K562 (cell line): ENCODE results near the gene LMAN1L. TPM values are rescaled to one million over a fixed set of nuclear protein-coding genes. Genes with fewer than 3 reads are reported as not detected.

ENCODE experiments used
- ATAC-seq: fragments of 200-7000 bp; cut with Tn5 transposase; 3 replicates; pipeline ENCODE4 v1.9.1; 2020; ENCODE audit warnings: moderate library complexity
- BruUV-seq: library from RNA; stranded (reverse); fragments of 400-500 nt; replicated peaks from 2 replicates; lab custom pipeline; 2021; lab: Mats Ljungman, UMichigan
- CTCF ChIA-PET: fragments of 300-600 bp; formaldehyde crosslinking; extraction: SDS; loops from one replicate; lab custom pipeline; 2021; ENCODE audit warnings: low intra/inter-chr PET ratio; lab: Yijun Ruan, JAX
- POLR2A ChIA-PET: fragments of 300-600, 350-650 bp; sonication (Branson Sonifier 250); formaldehyde crosslinking; extraction: SDS; loops from one replicate; lab custom pipeline; 2021; ENCODE audit warnings: antibody characterized with exemption, inconsistent platforms; lab: Yijun Ruan, JAX
- DNase-seq, 4 experiments: peaks; one replicate each; pipeline versions ENCODE4 v3.0.0 to v3.0.0-alpha.2; 2011 to 2018; ENCODE audit warnings: low spot score in 3 of 4, mixed read lengths in 3 of 4; ENCODE audit errors: extremely low read depth in 1 of 4
- FAIRE-seq: peaks from 2 replicates; lab custom pipeline; 2011; peaks lifted over from hg19 to GRCh38; lab: Jason Lieb, UNC
- H2AFZ ChIP-seq: 2 replicates; pipeline ENCODE4 v1.6.0; 2011; ENCODE audit warnings: low read depth, low read length, control low read depth, inconsistent platforms
- H3K27ac ChIP-seq: fragments of 200-600 bp; 3 replicates; pipeline ENCODE4 v1.8.0; 2011; ENCODE audit warnings: low read depth, mild to moderate bottlenecking, control low read depth, inconsistent platforms, low read length, moderate library complexity, mixed read lengths; ENCODE audit errors: extremely low read depth
- H3K27me3 ChIP-seq, 2 experiments: fragments of 300-600 bp in 1 of 2; 2 replicates in 1 of 2; 3 replicates in 1 of 2; pipeline versions ENCODE4 v1.6.0 to v1.8.0; 2011; ENCODE audit warnings: inconsistent platforms in 2 of 2, low read length in 2 of 2, mild to moderate bottlenecking in 1 of 2, mixed read lengths in 1 of 2, moderate library complexity in 1 of 2; ENCODE audit not compliant: control insufficient read depth in 2 of 2, insufficient read depth in 2 of 2
- H3K36me3 ChIP-seq: fragments of 300-600 bp; 3 replicates; pipeline ENCODE4 v1.8.0; 2011; ENCODE audit warnings: mild to moderate bottlenecking, low read length, inconsistent platforms; ENCODE audit not compliant: control insufficient read depth, insufficient read depth
- H3K4me1 ChIP-seq, 2 experiments: fragments of 200-600 bp in 1 of 2; replicated peaks in 1 of 2; 2 replicates in 1 of 2; 3 replicates in 1 of 2; pipeline versions ENCODE4 v1.5.1 to v1.8.0; 2011; ENCODE audit warnings: inconsistent platforms in 2 of 2, low read length in 2 of 2, mild to moderate bottlenecking in 1 of 2, mixed read lengths in 1 of 2, moderate library complexity in 1 of 2; ENCODE audit not compliant: control insufficient read depth in 2 of 2, insufficient read depth in 2 of 2
- H3K4me2 ChIP-seq: 2 replicates; pipeline ENCODE4 v1.6.1; 2011; ENCODE audit warnings: low read length, control low read depth, inconsistent platforms, mixed read lengths; ENCODE audit not compliant: insufficient read depth
- H3K4me3 ChIP-seq: fragments of 200-600 bp; sonication (generic), shearing (Covaris generic); 2 replicates; pipeline ENCODE4 v1.5.1; 2016; ENCODE audit warnings: control low read depth, inconsistent platforms
- H3K79me2 ChIP-seq: fragments of 200-600 bp; 3 replicates; pipeline ENCODE4 v1.8.0; 2011; ENCODE audit warnings: low read length, inconsistent platforms; ENCODE audit not compliant: control insufficient read depth, insufficient read depth
- H3K9ac ChIP-seq, 2 experiments: 2 replicates each; pipeline versions ENCODE4 v1.6.0 to v1.6.1; 2011; ENCODE audit warnings: low read depth in 2 of 2, low read length in 2 of 2, control low read depth in 1 of 2, inconsistent platforms in 1 of 2, mild to moderate bottlenecking in 1 of 2, mixed read lengths in 1 of 2; ENCODE audit not compliant: insufficient read depth in 1 of 2
- H3K9me1 ChIP-seq: one replicate; pipeline ENCODE4 v1.6.0; 2011; ENCODE audit warnings: inconsistent platforms, mild to moderate bottlenecking, low read length, moderate library complexity; ENCODE audit not compliant: control insufficient read depth, insufficient read depth
- H3K9me3 ChIP-seq: replicated peaks from 2 replicates; pipeline ENCODE4 v1.5.1; 2011; ENCODE audit warnings: low read depth, low read length, inconsistent platforms; ENCODE audit not compliant: control insufficient read depth, insufficient read depth
- H4K20me1 ChIP-seq: replicated peaks from 2 replicates; pipeline ENCODE4 v1.6.1; 2011; ENCODE audit warnings: low read length, inconsistent platforms, mixed read lengths; ENCODE audit not compliant: control insufficient read depth, insufficient read depth
- ASH1L ChIP-seq: fragments of 450-650 bp; IDR thresholded peaks from 2 replicates; pipeline ENCODE4 v1.6.1; 2018; ENCODE audit warnings: borderline replicate concordance, mild to moderate bottlenecking, low read depth; ENCODE audit not compliant: partially characterized antibody
- BCOR ChIP-seq: fragments of 450-650 bp; IDR thresholded peaks from 2 replicates; pipeline ENCODE4 v1.6.1; 2016
- C11orf30 ChIP-seq: fragments of 450-650 bp; IDR thresholded peaks from 2 replicates; pipeline ENCODE4 v1.6.1; 2016; ENCODE audit warnings: low read depth, mild to moderate bottlenecking
- CBFA2T2 ChIP-seq: fragments of 450-650 bp; conservative IDR thresholded peaks from 2 replicates; pipeline ENCODE4 v1.6.1; 2017; ENCODE audit warnings: mild to moderate bottlenecking
- CEBPB ChIP-seq: fragments of 450-650 bp; IDR thresholded peaks from 2 replicates; pipeline ENCODE4 v1.6.1; 2016; ENCODE audit warnings: missing genetic modification characterization, missing compliant biosample characterization
- FOXK1 ChIP-seq: sonication (generic); formaldehyde crosslinking; IDR thresholded peaks from 2 replicates; pipeline ENCODE4 v1.8.0; 2022; ENCODE audit warnings: missing genetic modification reagents, mild to moderate bottlenecking, borderline replicate concordance
- FOXP1 ChIP-seq: sonication (generic); formaldehyde crosslinking; IDR thresholded peaks from 2 replicates; pipeline ENCODE4 v1.8.0; 2022; ENCODE audit warnings: mild to moderate bottlenecking, missing genetic modification reagents
- HEY1 ChIP-seq: fragments of 250-450 bp; sonication (Bioruptor Pico); IDR thresholded peaks from 2 replicates; pipeline ENCODE4 v1.5.0; 2020; ENCODE audit warnings: mild to moderate bottlenecking, moderate library complexity, borderline replicate concordance
- IRF1 ChIP-seq: sonication (generic); formaldehyde crosslinking; IDR thresholded peaks from 2 replicates; pipeline ENCODE4 v1.8.0; 2022; ENCODE audit warnings: missing genetic modification reagents, mild to moderate bottlenecking, borderline replicate concordance
- MEIS2 ChIP-seq: fragments of 450-650 bp; IDR thresholded peaks from 2 replicates; pipeline ENCODE4 v1.6.1; 2014; ENCODE audit warnings: mild to moderate bottlenecking; ENCODE audit not compliant: partially characterized antibody
- NEUROD1 ChIP-seq: fragments of 150-350 bp; IDR thresholded peaks from 2 replicates; pipeline ENCODE4 v1.6.1; 2014; ENCODE audit warnings: borderline replicate concordance, low read length, low read depth; ENCODE audit not compliant: partially characterized antibody
- NFIC ChIP-seq: fragments of 450-650 bp; IDR thresholded peaks from 2 replicates; pipeline ENCODE4 v1.6.1; 2017; ENCODE audit warnings: mild to moderate bottlenecking, inconsistent platforms
- PHF21A ChIP-seq: fragments of 450-650 bp; IDR thresholded peaks from 2 replicates; pipeline ENCODE4 v1.6.1; 2017; ENCODE audit warnings: low read depth, borderline replicate concordance
- SMARCA4 ChIP-seq: fragments of 450-650 bp; IDR thresholded peaks from 2 replicates; pipeline ENCODE4 v1.6.1; 2016
- SNAPC5 ChIP-seq: fragments of 250-450 bp; sonication (Bioruptor Pico); IDR thresholded peaks from 2 replicates; pipeline ENCODE4 v1.8.0; 2021; ENCODE audit warnings: moderate library complexity, mild to moderate bottlenecking, inconsistent platforms
- TAL1 ChIP-seq: fragments of 450-650 bp; IDR thresholded peaks from 2 replicates; pipeline ENCODE4 v1.6.1; 2016; ENCODE audit warnings: mild to moderate bottlenecking
- ZBTB11 ChIP-seq, 3 experiments: fragments of 200-800 bp in 1 of 3; fragments of 250-450 bp in 1 of 3; fragments of 450-650 bp in 1 of 3; sonication (Bioruptor Pico) in 1 of 3; sonication (Bioruptor generic) in 1 of 3; formaldehyde crosslinking in 1 of 3; IDR thresholded peaks; 2 replicates each; pipeline versions ENCODE4 v1.6.1 to v1.8.0; 2016 to 2022; ENCODE audit warnings: mild to moderate bottlenecking in 2 of 3, missing genetic modification characterization in 2 of 3, missing compliant biosample characterization in 1 of 3, moderate library complexity in 1 of 3
- ZNF644 ChIP-seq: fragments of 200-800 bp; sonication (Bioruptor generic); IDR thresholded peaks from 2 replicates; pipeline ENCODE4 v1.6.1; 2016; ENCODE audit warnings: low read depth, missing genetic modification characterization, missing compliant biosample characterization
- WGBS: fragments of 100-300 bp; shearing (Covaris generic); methylation state at CpG from one replicate; pipeline ENCODE4 v1.1.6; 2016; ENCODE audit warnings: low coverage, mixed read lengths; ENCODE audit not compliant: insufficient coverage; ENCODE audit errors: missing lambda C conversion rate; 5-methylcytosine and 5-hydroxymethylcytosine counted together
- in situ Hi-C: fragments of 300-500 bp; cut with MboI; formaldehyde crosslinking; loops from 4 replicates; pipeline ENCODE4 v1.15.0; 2018; ENCODE audit warnings: inconsistent platforms, mixed read lengths
- intact Hi-C: fragments of 100-400 bp; cut with micrococcal nuclease; formaldehyde crosslinking; loops from 2 replicates; pipeline ENCODE4 v1.14.2; 2022
- polyA plus RNA-seq, 8 experiments: library from polyadenylated mRNA; depleted of rRNA in 4 of 8; stranded (reverse) in 5 of 8; unstranded in 3 of 8; fragments of >200 nt; fragmentation: Nextera tagmentation in 2 of 8; fragmentation: Illumina TruSeq in 1 of 8; extraction: Ambion mirVana in 2 of 8; extraction: Trizol in 1 of 8; gene quantifications; 2 replicates each; pipeline versions ENCODE4 v1.2.1 to v1.2.3, GENCODE V29; 2011 to 2014; ENCODE audit warnings: inconsistent platforms in 1 of 8, missing spikeins in 1 of 8
- total RNA-seq, 7 experiments: library from RNA; depleted of rRNA in 6 of 7; stranded (reverse); fragments of >200 nt in 6 of 7; fragmentation: Illumina TruSeq in 2 of 7; extraction: Trizol in 2 of 7; gene quantifications; 2 replicates each; pipeline versions ENCODE4 v1.2.1 to v1.2.3, GENCODE V29; 2011 to 2021; ENCODE audit warnings: low replicate concordance in 1 of 7

LMAN1L gene
- total and polyA plus RNA-seq, 9 of the 15 experiments (the other 6 are each of a cell fraction or from before 2014, with no cell fraction given): not detected

GRCh38 chr15:74778599-74778970 is 34.0 kb upstream of the LMAN1L start (continued):
- TF ChIP-seq IRF1 (CRISPR knock-in tag) (no peak), TAL1 (peak; percentile 47; the same call in 1 of the 2 replicates), SMARCA4 (peak; percentile 31; the same call in 1 of the 2 replicates), NFIC (0 out of 2 replicates have a peak, but pooled peaks have one; percentile 33), CBFA2T2 (peak; percentile 62), FOXP1 (no peak), C11orf30 (no peak)

- intact Hi-C loops: loop anchor here (10.0 kb wide), 1 partner anchor 426 kb away; the partner anchor contains the start of gene C15orf39
- Histone ChIP-seq H3K9me3 (no peaks in the 10 kb centered on the region), H3K4me3 (no peak overlapping the region), H3K79me2 (peaks cover 22% of the 10 kb centered on the region), H3K36me3 (no peaks in the 10 kb centered on the region), H3K9ac (no peak overlapping the region), H3K27ac (no peak overlapping the region), H3K4me2 (no peak overlapping the region), H3K9me1 (peaks cover 4% of the 10 kb centered on the region), H4K20me1 (no peaks in the 10 kb centered on the region; the same call in 1 of the 2 replicates), H3K4me1 (peaks cover 43 to 62% of the 10 kb centered on the region in 2 experiments), H3K27me3 (no peaks in the 10 kb centered on the region), H2AFZ (0 out of 2 replicates have a peak overlapping the region, but pooled peaks have one; percentile 1)
- ATAC-seq: no peak
- ChIA-PET CTCF (interaction anchor here (0.7 kb wide), 2 partner anchors 17 to 1384 kb away, joined by 3 read pairs; no protein-coding TSS in a partner anchor), POLR2A (interaction anchor here (0.6 to 1.7 kb wide), 3 partner anchors 9 to 410 kb away, joined by 3 to 8 read pairs (median 3); no protein-coding TSS in a partner anchor)
- no peak for FAIRE-seq
- 61% methylated on average over 7 of the region's 7 CpGs for WGBS
- BruUV-seq: no TSS peak
- in situ Hi-C loops: no loop called here
- no peak for DNase-seq
- TF ChIP-seq ZNF644: no peak
- peak; percentile 36 for TF ChIP-seq BCOR
- TF ChIP-seq HEY1 (CRISPR knock-in tag): no peak
- no peak for TF ChIP-seq FOXK1 (CRISPR knock-in tag)
- TF ChIP-seq ASH1L: no peak
- no peak for TF ChIP-seq SNAPC5 (CRISPR knock-in tag)
- TF ChIP-seq CEBPB (tag): no peak
- TF ChIP-seq PHF21A: no peak
- TF ChIP-seq NEUROD1: no peak
- no peak for TF ChIP-seq MEIS2
- TF ChIP-seq ZBTB11 (CRISPR knock-in tag; IDR thresholded peaks at IDR 0.05): 0 out of 6 replicates have a peak, but pooled peaks of 1 of the 3 experiments have one; percentile 3
Observed at GRCh38 chr15:74779162-74779648, 33.4 kb upstream of the LMAN1L start.
